ENCODE measurements around the gene SLC35A1.

DNA sequence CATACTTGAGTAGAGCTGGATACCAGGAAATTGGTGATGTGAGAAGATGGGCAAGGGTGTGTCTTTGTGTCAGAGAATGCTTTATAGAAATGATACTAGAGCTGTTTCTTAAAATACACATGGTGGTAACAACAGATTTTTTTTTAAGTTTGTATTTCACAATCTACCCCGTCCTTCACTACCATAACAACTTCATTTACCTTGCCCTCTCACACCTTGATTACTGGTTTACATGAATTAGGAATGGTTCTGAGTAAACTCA is 71.6 kb downstream of the SLC35A1 start:
- TF ChIP-seq, protein P1, sequence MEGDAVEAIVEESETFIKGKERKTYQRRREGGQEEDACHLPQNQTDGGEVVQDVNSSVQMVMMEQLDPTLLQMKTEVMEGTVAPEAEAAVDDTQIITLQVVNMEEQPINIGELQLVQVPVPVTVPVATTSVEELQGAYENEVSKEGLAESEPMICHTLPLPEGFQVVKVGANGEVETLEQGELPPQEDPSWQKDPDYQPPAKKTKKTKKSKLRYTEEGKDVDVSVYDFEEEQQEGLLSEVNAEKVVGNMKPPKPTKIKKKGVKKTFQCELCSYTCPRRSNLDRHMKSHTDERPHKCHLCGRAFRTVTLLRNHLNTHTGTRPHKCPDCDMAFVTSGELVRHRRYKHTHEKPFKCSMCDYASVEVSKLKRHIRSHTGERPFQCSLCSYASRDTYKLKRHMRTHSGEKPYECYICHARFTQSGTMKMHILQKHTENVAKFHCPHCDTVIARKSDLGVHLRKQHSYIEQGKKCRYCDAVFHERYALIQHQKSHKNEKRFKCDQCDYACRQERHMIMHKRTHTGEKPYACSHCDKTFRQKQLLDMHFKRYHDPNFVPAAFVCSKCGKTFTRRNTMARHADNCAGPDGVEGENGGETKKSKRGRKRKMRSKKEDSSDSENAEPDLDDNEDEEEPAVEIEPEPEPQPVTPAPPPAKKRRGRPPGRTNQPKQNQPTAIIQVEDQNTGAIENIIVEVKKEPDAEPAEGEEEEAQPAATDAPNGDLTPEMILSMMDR (conservative IDR thresholded peaks at IDR 0.05; ENCODE audit: low read depth, low read length) = no peak
- no peak for TF ChIP-seq EZH2 (IDR thresholded peaks at IDR 0.05; ENCODE audit: low read length, unreplicated experiment)
- no peak for TF ChIP-seq EZH2phosphoT487 (IDR thresholded peaks at IDR 0.05; ENCODE audit: borderline replicate concordance, low read length)
